ENCODE data around the gene GTPBP4. TPM values are rescaled to one million over a fixed set of nuclear protein-coding genes. Genes with fewer than 3 reads are reported as not detected.
"Not testable (repeated sequence)": the region's sequence is repeated elsewhere in the genome, so short reads cannot be mapped to it uniquely, and the experiment has no call there.

Gene GTPBP4
- total and polyA plus RNA-seq, 2 donors (not counting 1 experiment from before 2014, with no cell fraction given) = 28.7 to 34.4 TPM

GRCh38 chr10:1061930-1062774 is 73.9 kb downstream of the GTPBP4 start:
- H3K4me1 ChIP-seq (ENCODE audit: control insufficient read depth, extremely low read depth, insufficient read depth, low read length) = no peaks in the 10 kb centered on the region
- H3K79me2 ChIP-seq (ENCODE audit: control insufficient read depth, insufficient read depth, low read length) = peaks cover 56% of the 10 kb centered on the region
- H3K27me3 ChIP-seq (ENCODE audit: control insufficient read depth, insufficient read depth, low read length) = no peaks in the 10 kb centered on the region
- no peaks in the 10 kb centered on the region for H4K20me1 ChIP-seq (ENCODE audit: control insufficient read depth, extremely low read depth, insufficient read depth, low read length)
- no peak overlapping the region for H3K27ac ChIP-seq (ENCODE audit: insufficient read depth, low read length)
- peak in 1 of 2 donors; percentile 88 for DNase-seq (ENCODE audit: low read depth in 2 of 2)
- H3K36me3 ChIP-seq (ENCODE audit: control insufficient read depth, insufficient read depth, low read length) = peaks cover 2% of the 10 kb centered on the region
- no peaks in the 10 kb centered on the region for H3K9me3 ChIP-seq (ENCODE audit: control insufficient read depth, insufficient read depth, low read depth, low read length)
- H3K4me3 ChIP-seq (replicated peaks in 1 of 4; ENCODE audit: control extremely low read depth in 1 of 4, insufficient read depth in 1 of 4, low read depth in 3 of 4, low read length in 4 of 4) = no peak overlapping the region
- TF ChIP-seq CTCF (conservative IDR thresholded peaks at IDR 0.05 in 1 of 2, IDR thresholded peaks at IDR 0.05 in 1 of 2; ENCODE audit: low read depth in 1 of 2, low read length in 2 of 2) (no peak), EZH2 (IDR thresholded peaks at IDR 0.05; ENCODE audit: low read length, missing control alignments) (no peak)
- H3K9ac ChIP-seq (ENCODE audit: insufficient read depth, low read length) = no peak overlapping the region
- no peak overlapping the region for H2AFZ ChIP-seq (ENCODE audit: low read length)
- no peak overlapping the region for H3K4me2 ChIP-seq (ENCODE audit: extremely low read depth, insufficient read depth, low read length)

GRCh38 chr10:1063232-1063865 is 75.1 kb downstream of the GTPBP4 start:
- H2AFZ ChIP-seq (ENCODE audit: low read length) = no peak overlapping the region
- no peaks in the 10 kb centered on the region for H3K9me3 ChIP-seq (ENCODE audit: control insufficient read depth, insufficient read depth, low read depth, low read length)
- no peak overlapping the region for H3K4me3 ChIP-seq (replicated peaks in 1 of 4; ENCODE audit: control extremely low read depth in 1 of 4, insufficient read depth in 1 of 4, low read depth in 3 of 4, low read length in 4 of 4)
- no peaks in the 10 kb centered on the region for H3K27me3 ChIP-seq (ENCODE audit: control insufficient read depth, insufficient read depth, low read length)
- H3K36me3 ChIP-seq (ENCODE audit: control insufficient read depth, insufficient read depth, low read length) = peaks cover 2% of the 10 kb centered on the region
- H3K79me2 ChIP-seq (ENCODE audit: control insufficient read depth, insufficient read depth, low read length) = peaks cover 44% of the 10 kb centered on the region
- no peaks in the 10 kb centered on the region for H4K20me1 ChIP-seq (ENCODE audit: control insufficient read depth, extremely low read depth, insufficient read depth, low read length)
- H3K27ac ChIP-seq (ENCODE audit: insufficient read depth, low read length) = no peak overlapping the region
- DNase-seq (ENCODE audit: low read depth in 2 of 2) = no peak
- no peaks in the 10 kb centered on the region for H3K4me1 ChIP-seq (ENCODE audit: control insufficient read depth, extremely low read depth, insufficient read depth, low read length)
- TF ChIP-seq CTCF (conservative IDR thresholded peaks at IDR 0.05 in 1 of 2, IDR thresholded peaks at IDR 0.05 in 1 of 2; ENCODE audit: low read depth in 1 of 2, low read length in 2 of 2) = no peak
- no peak for TF ChIP-seq EZH2 (IDR thresholded peaks at IDR 0.05; ENCODE audit: low read length, missing control alignments)
- no peak overlapping the region for H3K9ac ChIP-seq (ENCODE audit: insufficient read depth, low read length)
- H3K4me2 ChIP-seq (ENCODE audit: extremely low read depth, insufficient read depth, low read length) = no peak overlapping the region

- Histone ChIP-seq H2AFZ (ENCODE audit: low read length) (no peak overlapping the region), H3K4me1 (ENCODE audit: control insufficient read depth, extremely low read depth, insufficient read depth, low read length) (no peaks in the 10 kb centered on the region), H4K20me1 (ENCODE audit: control insufficient read depth, extremely low read depth, insufficient read depth, low read length) (no peaks in the 10 kb centered on the region), H3K27ac (ENCODE audit: insufficient read depth, low read length) (no peak overlapping the region), H3K9ac (ENCODE audit: insufficient read depth, low read length) (no peak overlapping the region), H3K79me2 (ENCODE audit: control insufficient read depth, insufficient read depth, low read length) (peaks cover 28% of the 10 kb centered on the region), H3K9me3 (ENCODE audit: control insufficient read depth, insufficient read depth, low read depth, low read length) (no peaks in the 10 kb centered on the region), H3K27me3 (ENCODE audit: control insufficient read depth, insufficient read depth, low read length) (no peaks in the 10 kb centered on the region), H3K36me3 (ENCODE audit: control insufficient read depth, insufficient read depth, low read length) (peaks cover 2% of the 10 kb centered on the region), H3K4me2 (ENCODE audit: extremely low read depth, insufficient read depth, low read length) (no peak overlapping the region), H3K4me3 (replicated peaks in 1 of 4; ENCODE audit: control extremely low read depth in 1 of 4, insufficient read depth in 1 of 4, low read depth in 3 of 4, low read length in 4 of 4) (no peak overlapping the region)
- no peak for TF ChIP-seq CTCF (conservative IDR thresholded peaks at IDR 0.05 in 1 of 2, IDR thresholded peaks at IDR 0.05 in 1 of 2; ENCODE audit: low read depth in 1 of 2, low read length in 2 of 2)
- no peak for DNase-seq (ENCODE audit: low read depth in 2 of 2)
Observed at GRCh38 chr10:1064964-1065247, 76.7 kb downstream of the GTPBP4 start.

- H4K20me1 ChIP-seq (ENCODE audit: control insufficient read depth, extremely low read depth, insufficient read depth, low read length); DNase-seq (ENCODE audit: low read depth in 2 of 2); H3K9me3 ChIP-seq (ENCODE audit: control insufficient read depth, insufficient read depth, low read depth, low read length); H3K4me2 ChIP-seq (ENCODE audit: extremely low read depth, insufficient read depth, low read length); H3K27me3 ChIP-seq (ENCODE audit: control insufficient read depth, insufficient read depth, low read length); H3K36me3 ChIP-seq (ENCODE audit: control insufficient read depth, insufficient read depth, low read length); H3K4me1 ChIP-seq (ENCODE audit: control insufficient read depth, extremely low read depth, insufficient read depth, low read length); H3K9ac ChIP-seq (ENCODE audit: insufficient read depth, low read length); H3K27ac ChIP-seq (ENCODE audit: insufficient read depth, low read length); H2AFZ ChIP-seq (ENCODE audit: low read length); H3K4me3 ChIP-seq (replicated peaks in 1 of 4; ENCODE audit: control extremely low read depth in 1 of 4, insufficient read depth in 1 of 4, low read depth in 3 of 4, low read length in 4 of 4): not testable (repeated sequence)
- peaks cover 15% of the 10 kb centered on the region for H3K79me2 ChIP-seq (ENCODE audit: control insufficient read depth, insufficient read depth, low read length)
Observed at GRCh38 chr10:1066734-1067133, 78.5 kb downstream of the GTPBP4 start.
